Vagina (tissue), 2 donors: ENCODE data around the gene FBXO4.

ENCODE experiments used
- CTCF ChIP-seq, 3 experiments: fragments of 450-650 bp in 2 of 3; fragments of 200-600 bp in 1 of 3; sonication (generic) in 1 of 3; IDR thresholded peaks; one replicate each; pipeline ENCODE4 v1.5.1; 2017 to 2019; ENCODE audit warnings: antibody characterized with exemption in 3 of 3, mild to moderate bottlenecking in 2 of 3, moderate library complexity in 2 of 3
- POLR2A ChIP-seq, 2 donors: fragments of 450-650 bp; IDR thresholded peaks; one replicate each; pipeline ENCODE4 v1.6.1; 2017; ENCODE audit warnings: antibody characterized with exemption in 2 of 2, mild to moderate bottlenecking in 2 of 2, moderate library complexity in 2 of 2

DNA sequence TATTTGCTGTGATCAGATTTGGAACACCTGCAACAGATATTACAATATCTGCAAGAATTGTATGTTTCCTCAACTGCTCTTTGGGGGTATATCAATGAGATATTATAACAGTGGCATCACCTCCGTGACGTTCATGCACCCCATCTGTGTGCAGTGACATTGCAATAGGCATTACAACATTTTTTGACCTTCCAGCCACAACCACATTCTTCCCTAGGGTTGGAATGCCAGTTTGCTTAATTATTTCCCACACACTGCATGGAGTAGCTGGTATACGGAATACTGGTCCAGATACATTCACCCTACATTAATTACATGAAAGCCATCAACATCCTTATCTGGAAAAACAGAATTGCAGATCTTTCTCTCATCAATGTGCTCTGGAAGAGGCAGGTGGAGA is 42.3 kb downstream of the FBXO4 start:
- TF ChIP-seq CTCF (IDR thresholded peaks at IDR 0.05) (no peak), POLR2A (IDR thresholded peaks at IDR 0.05) (no peak)
